GF-D8 (cell line): ENCODE results near the gene PTPRN2.

Source experiments
- DNase-seq: peaks from one replicate; lab custom pipeline; 2025; lab: John Stamatoyannopoulos, UW

PTPRN2 gene

DNA sequence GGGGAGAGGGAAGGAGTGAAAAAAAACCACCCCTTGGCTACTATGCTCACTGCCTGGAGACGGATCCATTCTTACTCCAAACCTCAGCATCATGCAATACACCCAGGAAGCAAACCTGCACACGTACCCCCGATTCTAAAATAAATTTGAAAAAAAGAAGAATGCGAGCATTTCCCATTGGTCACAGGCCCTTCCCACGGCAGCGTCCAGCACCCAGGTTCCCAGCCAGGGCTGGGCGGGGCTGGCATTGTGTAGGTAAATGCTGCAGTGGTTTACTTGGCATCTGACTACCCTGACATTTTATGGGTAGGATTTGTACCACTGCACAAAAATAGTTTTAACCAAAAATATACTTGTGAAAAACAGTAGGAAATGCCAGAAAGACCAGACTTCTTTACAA lies 831.9 kb downstream of the PTPRN2 start:
- no peak for DNase-seq

DNA sequence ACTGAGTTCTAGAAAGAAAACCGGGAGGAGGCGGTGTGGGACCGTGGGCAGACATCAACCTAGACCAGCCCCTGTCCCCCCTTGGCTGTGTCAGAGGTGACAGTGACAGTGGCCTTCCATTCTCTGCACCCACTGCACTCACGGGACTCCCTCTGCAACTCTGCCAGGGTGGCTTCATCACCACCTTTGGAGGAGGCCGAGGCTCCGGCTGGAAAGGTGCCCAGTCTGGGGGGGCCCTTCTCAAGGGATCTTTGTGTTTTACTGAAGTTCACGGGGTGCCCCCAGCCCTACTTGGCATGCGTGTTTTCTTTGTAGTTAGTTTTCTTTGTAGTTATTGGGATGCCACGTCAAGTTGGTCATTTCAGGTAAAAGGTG lies 833.2 kb downstream of the PTPRN2 start:
- DNase-seq, result no peak

- DNase-seq, result no peak
These were observed 833.8 kb downstream of the PTPRN2 start for GRCh38 chr7:157753713-157754415.

DNA sequence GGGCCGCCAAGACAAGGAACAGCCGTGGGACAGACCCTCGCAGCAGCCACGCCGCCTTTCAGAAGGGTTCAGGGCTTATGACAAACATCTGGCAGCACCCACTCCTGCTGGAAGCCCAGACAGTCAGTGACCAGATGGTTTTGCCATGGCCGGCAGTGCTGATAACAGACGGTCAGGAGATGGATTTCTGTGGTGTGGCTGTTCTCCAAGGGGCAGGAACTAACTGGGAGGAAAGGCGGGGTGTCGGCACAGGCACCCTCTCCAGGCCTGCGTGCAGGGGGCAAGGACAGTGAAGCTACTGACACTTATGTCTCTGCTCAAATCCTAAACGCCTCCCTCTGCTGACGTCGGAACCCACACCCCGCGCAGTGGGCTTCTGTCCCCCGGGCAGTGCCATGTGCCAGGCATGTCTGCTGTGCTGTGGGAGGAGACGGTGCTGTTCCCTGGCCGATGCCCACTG lies 834.8 kb downstream of the PTPRN2 start:
- DNase-seq, result no peak

GRCh38 chr7:157751951-157752673 lies 835.5 kb downstream of the PTPRN2 start:
- DNase-seq, result no peak

DNA sequence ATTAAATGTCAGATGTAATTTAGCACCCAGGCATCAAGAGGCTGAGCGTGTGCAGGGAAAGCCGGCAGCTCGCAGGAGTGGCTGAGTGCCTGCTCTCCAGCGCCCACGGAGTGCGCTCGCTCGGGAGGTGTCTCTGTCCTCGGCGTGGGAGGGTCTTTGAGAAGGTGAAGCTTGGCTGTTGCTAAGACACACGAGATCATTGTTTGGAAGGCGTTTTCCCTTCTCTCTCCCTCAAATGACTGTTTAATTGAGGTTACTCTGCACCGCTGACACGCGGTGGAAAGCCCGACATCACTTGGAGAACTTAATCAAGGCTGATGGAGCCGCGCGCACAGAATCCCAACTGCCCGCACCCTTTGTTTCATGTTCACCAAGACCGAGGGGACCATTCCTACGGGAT lies 836.2 kb downstream of the PTPRN2 start:
- no peak for DNase-seq

DNA sequence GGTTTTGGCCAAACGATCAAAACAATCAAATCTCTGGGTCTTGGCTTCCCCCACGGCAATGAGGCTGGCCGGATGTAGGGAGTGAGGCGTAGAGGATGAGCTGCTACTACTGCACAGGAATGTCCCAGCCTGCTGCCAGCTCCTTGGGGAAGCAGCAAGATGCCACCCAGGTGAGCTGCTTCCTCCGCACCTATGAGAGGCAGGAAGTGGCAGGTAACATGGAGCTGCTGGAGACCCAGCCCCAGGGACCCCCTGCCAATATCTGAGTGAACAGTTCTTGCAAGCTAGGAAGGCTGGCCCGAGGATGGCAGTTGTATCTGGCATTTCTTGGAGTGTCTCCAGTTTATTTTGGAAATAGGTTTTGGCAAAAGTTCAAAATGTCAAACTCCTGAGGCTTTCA lies 837.3 kb downstream of the PTPRN2 start:
- no peak for DNase-seq

DNA sequence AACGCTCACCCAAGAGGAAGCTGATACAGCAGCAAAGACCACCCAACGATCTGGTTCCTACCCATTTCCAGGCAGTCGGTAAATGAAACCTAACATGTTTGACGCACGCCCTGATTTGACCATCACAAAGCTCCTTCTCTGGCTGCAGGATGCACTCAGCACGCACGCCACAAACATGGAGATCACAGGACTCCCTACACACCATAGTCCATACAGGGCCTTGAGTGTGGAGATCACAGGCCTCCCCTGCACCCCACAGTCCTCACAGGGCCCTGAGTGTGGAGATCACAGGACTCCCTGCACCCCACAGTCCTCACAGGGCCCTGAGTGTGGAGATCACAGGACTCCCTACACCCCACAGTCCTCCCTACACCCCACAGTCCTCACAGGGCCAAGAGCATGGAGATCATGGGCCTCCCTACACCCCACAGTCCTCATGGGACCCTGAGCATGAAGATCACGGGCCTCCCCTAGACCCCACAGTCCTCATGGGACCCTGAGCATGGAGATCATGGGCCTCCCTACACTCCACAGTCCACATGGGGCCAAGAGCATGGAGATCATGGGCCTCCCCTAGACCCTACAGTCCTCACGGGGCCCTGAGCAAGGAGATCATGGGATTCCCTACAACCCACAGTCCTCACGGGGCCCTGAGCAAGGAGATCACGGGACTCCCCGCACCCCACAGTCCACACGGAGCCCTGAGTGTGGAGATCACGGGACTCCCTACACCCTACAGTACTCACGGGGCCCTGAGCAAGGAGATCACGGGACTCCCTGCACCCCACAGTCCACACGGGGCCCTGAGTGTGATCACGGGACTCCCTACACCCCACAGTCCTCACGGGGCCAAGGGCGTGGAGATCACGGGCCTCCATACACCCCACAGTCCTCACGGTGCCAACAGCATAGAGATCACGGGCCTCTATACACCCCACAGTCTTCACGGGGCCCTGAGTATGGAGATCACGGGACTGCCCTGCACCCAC lies 841.6 kb downstream of the PTPRN2 start:
- no peak for DNase-seq

- DNase-seq, result no peak
These were observed 842.6 kb downstream of the PTPRN2 start for GRCh38 chr7:157744786-157745601.

DNA sequence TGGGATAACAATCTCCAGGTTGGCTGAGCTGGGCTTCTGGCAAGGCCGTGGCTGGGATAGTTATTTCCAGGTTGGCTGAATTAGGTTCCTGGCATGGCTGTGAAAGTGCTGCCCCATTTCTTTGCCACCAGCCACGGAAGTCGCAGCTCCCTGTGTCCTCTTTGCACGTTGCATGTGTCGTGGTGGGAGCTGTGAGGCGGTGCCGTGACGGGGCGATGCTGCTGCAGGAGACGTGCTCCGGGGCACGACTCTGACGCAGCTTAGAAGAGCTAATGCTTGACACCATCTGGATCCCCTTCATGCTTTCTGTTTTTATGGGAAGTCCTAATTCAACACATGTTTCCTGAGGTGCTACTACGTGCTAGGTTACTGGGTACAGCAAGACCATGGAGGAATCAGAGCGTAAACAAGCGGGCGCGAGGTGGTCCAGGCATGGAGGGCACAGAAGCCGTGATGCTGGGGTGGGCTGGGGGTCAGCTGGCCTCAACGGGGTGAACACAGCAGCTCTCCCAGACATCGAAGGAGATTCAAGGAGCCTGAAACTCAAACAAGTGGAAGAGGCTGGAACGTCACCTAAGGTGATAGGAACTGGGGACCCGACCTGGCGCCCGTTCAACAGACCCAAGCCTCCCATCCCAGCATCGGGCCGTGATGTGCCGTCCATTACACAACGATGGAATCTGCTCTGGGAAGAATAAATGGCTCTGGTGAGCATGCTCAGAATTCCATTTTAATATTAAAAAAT lies 843.7 kb downstream of the PTPRN2 start:
- DNase-seq, result no peak

GRCh38 chr7:157740251-157740798 lies 847.3 kb downstream of the PTPRN2 start:
- DNase-seq, result no peak

DNA sequence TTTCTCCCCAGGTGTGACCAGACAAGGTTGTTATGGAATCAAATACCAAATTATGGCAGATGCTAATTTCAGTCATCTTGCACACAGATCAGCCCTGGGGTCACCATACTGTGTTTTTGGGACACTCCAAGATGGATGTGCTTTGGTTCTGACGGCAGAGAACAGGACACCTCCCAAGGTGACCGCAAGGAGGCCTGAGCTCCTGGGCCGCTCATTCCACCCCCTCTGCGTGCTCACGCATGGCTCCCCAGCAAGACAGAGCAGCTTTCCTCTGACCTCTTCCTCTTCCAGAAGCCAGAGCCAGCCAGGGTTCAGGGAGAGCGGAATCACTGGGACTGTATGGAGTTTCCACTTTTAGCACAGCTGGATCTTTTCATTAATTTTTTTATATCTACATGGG lies 848.0 kb downstream of the PTPRN2 start:
- DNase-seq, result no peak

GRCh38 chr7:157739031-157739430 lies 848.6 kb downstream of the PTPRN2 start:
- DNase-seq, result no peak

DNA sequence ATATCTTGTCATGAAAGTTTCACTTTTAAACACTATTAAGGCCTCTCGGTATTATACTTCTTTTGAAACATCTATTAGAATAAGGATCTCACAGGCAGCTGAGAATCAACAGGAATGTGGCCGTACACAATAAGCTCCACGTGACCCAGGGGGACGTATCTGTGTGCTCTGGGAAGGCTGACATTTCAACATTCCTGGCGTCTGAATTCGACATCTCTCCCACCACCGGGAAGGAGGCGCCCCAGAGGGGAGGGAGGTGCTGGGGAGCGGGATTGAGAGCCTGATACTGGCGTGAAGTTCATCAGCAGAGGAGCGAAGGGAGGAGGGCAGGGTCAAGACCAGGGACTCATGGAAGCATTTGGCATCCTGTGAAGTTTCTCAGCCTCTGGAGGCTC lies 849.6 kb downstream of the PTPRN2 start:
- DNase-seq, result no peak

- no peak for DNase-seq
These were observed 850.2 kb downstream of the PTPRN2 start for GRCh38 chr7:157737151-157738065.

GRCh38 chr7:157736341-157736740 lies 851.3 kb downstream of the PTPRN2 start:
- DNase-seq, result no peak

GRCh38 chr7:157735826-157736225 lies 851.8 kb downstream of the PTPRN2 start:
- DNase-seq, result no peak

DNA sequence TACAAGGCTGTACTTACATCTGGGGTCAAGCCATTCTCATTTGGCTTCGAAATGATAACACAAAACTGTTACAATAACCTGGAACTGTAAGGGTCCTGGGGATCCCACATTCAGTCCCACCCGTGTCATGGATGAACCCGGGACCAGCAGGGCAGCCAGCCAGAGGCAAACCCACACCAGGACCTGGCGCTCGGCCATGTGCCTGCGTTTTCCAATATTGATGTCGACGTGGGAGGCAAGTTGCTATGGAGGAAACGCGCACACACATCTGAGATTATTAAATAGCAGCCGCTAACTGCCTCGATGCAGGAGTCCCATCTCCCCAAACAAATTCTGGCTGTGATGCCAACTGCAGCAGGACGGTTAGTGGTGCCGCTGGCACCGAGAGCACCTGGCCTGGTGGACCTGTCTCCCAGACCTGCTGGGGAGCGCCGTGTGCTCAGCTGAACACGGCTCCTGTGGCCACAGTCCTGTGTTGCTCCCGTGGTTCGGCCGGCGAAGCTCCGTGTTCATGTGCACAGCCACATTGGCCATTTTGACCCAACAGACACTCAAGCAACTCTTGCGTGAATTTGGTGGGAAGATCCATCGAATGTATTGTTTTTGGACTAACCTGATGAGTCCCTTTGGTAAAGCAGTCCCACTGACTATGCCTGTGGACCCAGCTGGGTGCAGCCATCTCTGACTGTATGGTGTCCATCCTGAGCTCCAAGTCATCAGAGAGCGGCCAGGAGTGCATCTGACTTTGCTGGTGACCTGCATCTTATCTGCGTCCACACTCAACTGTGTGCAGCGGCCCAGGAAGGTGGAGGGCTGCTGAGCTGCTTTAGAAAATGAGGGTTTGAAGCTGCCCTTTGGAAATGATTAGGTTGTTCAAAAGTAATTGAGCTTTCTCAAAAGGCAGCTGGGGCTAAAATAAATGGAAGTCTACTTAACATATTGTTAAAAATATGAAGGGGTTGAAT lies 852.7 kb downstream of the PTPRN2 start:
- DNase-seq, result no peak
